K562 (cell line): Measurements from ENCODE around the gene RAB25. TPM values are rescaled to one million over a fixed set of nuclear protein-coding genes. Genes with fewer than 3 reads are reported as not detected.

ENCODE experiments used
- ARID1B ChIP-seq: fragments of 450-650 bp; IDR thresholded peaks from 2 replicates; pipeline ENCODE4 v1.6.1; 2016; ENCODE audit warnings: antibody characterized with exemption, mild to moderate bottlenecking, inconsistent platforms
- CBX5 ChIP-seq: IDR thresholded peaks from 2 replicates; pipeline ENCODE4 v1.6.1; 2014; ENCODE audit warnings: low read depth, borderline replicate concordance
- CEBPB ChIP-seq: fragments of 450-650 bp; IDR thresholded peaks from 2 replicates; pipeline ENCODE4 v1.6.1; 2016; ENCODE audit warnings: missing genetic modification characterization, missing compliant biosample characterization
- DDX20 ChIP-seq: fragments of 450-650 bp; IDR thresholded peaks from 2 replicates; pipeline ENCODE4 v1.6.1; 2016; ENCODE audit warnings: missing genetic modification characterization, low read depth, mild to moderate bottlenecking, missing compliant biosample characterization, moderate library complexity
- ELF4 ChIP-seq: fragments of 450-650 bp; formaldehyde crosslinking; IDR thresholded peaks from 2 replicates; pipeline ENCODE4 v1.4.0; 2022; ENCODE audit warnings: missing genetic modification characterization
- ETS1 ChIP-seq: conservative IDR thresholded peaks from 2 replicates; pipeline ENCODE4 v1.6.1; 2011; ENCODE audit warnings: low read depth, mild to moderate bottlenecking, low read length; ENCODE audit not compliant: control insufficient read depth
- SMARCC2 ChIP-seq: fragments of 450-650 bp; IDR thresholded peaks from 2 replicates; pipeline ENCODE4 v1.6.1; 2017; ENCODE audit warnings: antibody characterized with exemption, moderate library complexity, mild to moderate bottlenecking, low read depth
- TGIF2 ChIP-seq: sonication (generic); formaldehyde crosslinking; IDR thresholded peaks from 2 replicates; pipeline ENCODE4 v1.8.1; 2022; ENCODE audit warnings: mild to moderate bottlenecking, missing genetic modification reagents, moderate library complexity
- VEZF1 ChIP-seq: fragments of 200-800 bp; sonication (Bioruptor generic); IDR thresholded peaks from 2 replicates; pipeline ENCODE4 v1.6.1; 2017; ENCODE audit warnings: missing genetic modification characterization, missing compliant biosample characterization
- ZC3H4 ChIP-seq: sonication (generic); formaldehyde crosslinking; IDR thresholded peaks from 2 replicates; pipeline ENCODE4 v1.9.0; 2021; ENCODE audit warnings: missing genetic modification reagents, borderline replicate concordance
- ZEB2 ChIP-seq: fragments of 450-650 bp; IDR thresholded peaks from 2 replicates; pipeline ENCODE4 v1.6.1; 2016
- ZNF318 ChIP-seq, 2 experiments: fragments of 450-650 bp; IDR thresholded peaks; 2 replicates each; pipeline ENCODE4 v1.6.1; 2016; ENCODE audit warnings: mild to moderate bottlenecking in 2 of 2, borderline replicate concordance in 1 of 2, low read depth in 1 of 2, moderate library complexity in 1 of 2
- ZNF324 ChIP-seq: fragments of 250-450 bp; sonication (Bioruptor Pico); IDR thresholded peaks from 2 replicates; pipeline ENCODE4 v1.4.0; 2020; ENCODE audit warnings: mild to moderate bottlenecking
- ZNF584 ChIP-seq: fragments of 200-800 bp; sonication (Bioruptor generic); IDR thresholded peaks from 2 replicates; pipeline ENCODE4 v1.6.1; 2016; ENCODE audit warnings: low read depth, mild to moderate bottlenecking, missing genetic modification characterization, missing compliant biosample characterization
- polyA plus RNA-seq, 8 experiments: library from polyadenylated mRNA; depleted of rRNA in 4 of 8; stranded (reverse) in 5 of 8; unstranded in 3 of 8; fragments of >200 nt; fragmentation: Nextera tagmentation in 2 of 8; fragmentation: Illumina TruSeq in 1 of 8; extraction: Ambion mirVana in 2 of 8; extraction: Trizol in 1 of 8; gene quantifications; 2 replicates each; pipeline versions ENCODE4 v1.2.1 to v1.2.3, GENCODE V29; 2011 to 2014; ENCODE audit warnings: inconsistent platforms in 1 of 8, missing spikeins in 1 of 8
- total RNA-seq, 7 experiments: library from RNA; depleted of rRNA in 6 of 7; stranded (reverse); fragments of >200 nt in 6 of 7; fragmentation: Illumina TruSeq in 2 of 7; extraction: Trizol in 2 of 7; gene quantifications; 2 replicates each; pipeline versions ENCODE4 v1.2.1 to v1.2.3, GENCODE V29; 2011 to 2021; ENCODE audit warnings: low replicate concordance in 1 of 7
- TF ChIP-seq, protein P1 (sequence below), 2 experiments: fragments of 250-450 bp in 1 of 2; fragments of 450-650 bp in 1 of 2; sonication (Bioruptor Pico) in 1 of 2; IDR thresholded peaks; 2 replicates each; pipeline versions ENCODE4 v1.6.1 to v1.8.0; 2016 to 2021; ENCODE audit warnings: mild to moderate bottlenecking in 2 of 2, moderate library complexity in 2 of 2, missing compliant biosample characterization in 1 of 2, missing genetic modification characterization in 1 of 2

RAB25 gene
- total and polyA plus RNA-seq, 9 of the 15 experiments (the other 6 are each of a cell fraction or from before 2014, with no cell fraction given), result 0.10 to 0.27 (median 0.13) TPM; not detected in 6

DNA sequence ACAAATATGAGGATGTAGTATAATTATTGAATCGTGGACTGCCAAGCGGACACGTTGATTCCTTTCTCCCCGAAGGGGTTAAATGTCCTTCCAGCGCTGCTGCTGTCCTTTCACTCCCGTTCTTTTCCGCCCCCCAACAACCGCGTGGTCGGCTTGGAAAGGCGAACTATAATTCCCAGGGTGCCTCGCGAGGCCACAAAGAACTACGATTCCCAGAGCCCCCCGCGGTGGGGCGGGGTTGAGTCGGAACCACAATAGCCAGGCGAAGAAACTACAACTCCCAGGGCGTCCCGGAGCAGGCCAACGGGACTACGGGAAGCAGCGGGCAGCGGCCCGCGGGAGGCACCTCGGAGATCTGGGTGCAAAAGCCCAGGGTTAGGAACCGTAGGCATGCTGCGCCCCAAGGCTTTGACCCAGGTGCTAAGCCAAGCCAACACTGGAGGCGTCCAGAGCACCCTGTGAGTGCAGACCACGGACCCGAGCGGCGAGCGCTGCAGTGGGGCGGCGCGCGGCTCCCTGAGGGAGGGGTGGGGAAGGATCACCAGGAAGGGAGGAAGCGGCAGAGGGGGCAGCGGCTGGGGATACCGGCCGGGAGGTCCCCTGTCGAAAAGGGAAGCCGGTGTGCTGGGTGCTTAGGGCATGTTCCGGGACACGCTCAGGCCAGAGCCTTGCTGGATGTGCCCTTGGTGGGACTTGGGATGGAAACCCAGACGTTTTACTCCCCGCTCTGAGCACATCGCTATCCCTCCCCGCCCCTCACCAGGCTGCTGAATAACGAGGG, 6.3 kb upstream of the RAB25 start, which contains the start of gene LAMTOR2 (continued):
- TF ChIP-seq ELF4 (CRISPR knock-in tag) (no peak), SMARCC2 (no peak), CEBPB (tag) (no peak), DDX20 (tag) (no peak), ZNF324 (CRISPR knock-in tag) (no peak), ETS1 (peak; percentile 99), ZNF318 (IDR thresholded peaks at IDR 0.05; ENCODE audit: borderline replicate concordance in 1 of 2, low read depth in 1 of 2) (no peak; a peak in 1 of 4 replicates), TGIF2 (CRISPR knock-in tag) (no peak), ZEB2 (no peak; the same call in 1 of the 2 replicates), ZC3H4 (CRISPR knock-in tag) (no peak), CBX5 (no peak), ZNF584 (CRISPR knock-in tag) (peak; percentile 89), ARID1B (no peak), VEZF1 (peak; percentile 67; the same call in 1 of the 2 replicates)
- TF ChIP-seq, protein P1, sequence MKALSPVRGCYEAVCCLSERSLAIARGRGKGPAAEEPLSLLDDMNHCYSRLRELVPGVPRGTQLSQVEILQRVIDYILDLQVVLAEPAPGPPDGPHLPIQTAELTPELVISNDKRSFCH (CRISPR knock-in tag; IDR thresholded peaks at IDR 0.05), result no peak
- TF ChIP-seq, protein P1 (tag; IDR thresholded peaks at IDR 0.05), result no peak
